ENCODE data around the gene SEPTIN12.

GRCh38 chr16:4733211-4733742, 54.9 kb downstream of the SEPTIN12 start:
- TF ChIP-seq CTCF (IDR thresholded peaks at IDR 0.05; ENCODE audit: low read length) = no peak
- no peak for TF ChIP-seq EZH2phosphoT487 (IDR thresholded peaks at IDR 0.05; ENCODE audit: low read length)
- TF ChIP-seq EZH2 (optimal IDR thresholded peaks at IDR 0.05; ENCODE audit: low read depth, low read length) = no peak

Data from MM.1S (cell line).